Measurements from ENCODE around the gene ANGPTL4. TPM values are rescaled to one million over a fixed set of nuclear protein-coding genes. Genes with fewer than 3 reads are reported as not detected.

Gene ANGPTL4
- total and polyA plus RNA-seq, 2 of the 13 experiments (the other 11 are each of a cell fraction or from before 2014, with no cell fraction given), result 0.80 to 21.7 TPM

GRCh38 chr19:8389891-8390616 is 26.1 kb downstream of the ANGPTL4 start, which contains the start of gene RAB11B (continued):
- TF ChIP-seq MLX (CRISPR knock-in tag; IDR thresholded peaks at IDR 0.05) (no peak), ATF7 (IDR thresholded peaks at IDR 0.05) (peak; percentile 100), ATF7 (CRISPR knock-in tag; IDR thresholded peaks at IDR 0.05) (peak; percentile 97), ZFP82 (CRISPR knock-in tag; IDR thresholded peaks at IDR 0.05; ENCODE audit: borderline replicate concordance) (no peak), AKNA (CRISPR knock-in tag; IDR thresholded peaks at IDR 0.05; ENCODE audit: borderline replicate concordance) (no peak), SKI (IDR thresholded peaks at IDR 0.05; ENCODE audit: partially characterized antibody) (no peak), ELF3 (CRISPR knock-in tag; IDR thresholded peaks at IDR 0.05) (peak; percentile 14; the same call in 1 of the 2 replicates), LRRFIP1 (CRISPR knock-in tag; conservative IDR thresholded peaks at IDR 0.05) (no peak), KLF9 (CRISPR knock-in tag; IDR thresholded peaks at IDR 0.05; ENCODE audit: low read depth) (no peak), USF2 (IDR thresholded peaks at IDR 0.05; ENCODE audit: low read depth, low read length) (no peak), USF2 (CRISPR knock-in tag; IDR thresholded peaks at IDR 0.05; ENCODE audit: borderline replicate concordance) (peak; percentile 75; the same call in 1 of the 2 replicates), ZSCAN29 (CRISPR knock-in tag; conservative IDR thresholded peaks at IDR 0.05) (no peak), TBX3 (IDR thresholded peaks at IDR 0.05; ENCODE audit: borderline replicate concordance) (peak; percentile 39; the same call in 1 of the 2 replicates), ZNF878 (CRISPR knock-in tag; IDR thresholded peaks at IDR 0.05) (no peak), XRCC5 (optimal IDR thresholded peaks at IDR 0.05; ENCODE audit: low read length) (peak; percentile 71), ZNF770 (CRISPR knock-in tag; IDR thresholded peaks at IDR 0.05) (peak; percentile 17; the same call in 1 of the 2 replicates), TBX2 (CRISPR knock-in tag; IDR thresholded peaks at IDR 0.05; ENCODE audit: borderline replicate concordance) (peak; percentile 37; the same call in 1 of the 2 replicates)
